ENCODE results near the gene ABCC3. TPM values are rescaled to one million over a fixed set of nuclear protein-coding genes. Genes with fewer than 3 reads are reported as not detected.

The ABCC3 gene
- total and polyA plus RNA-seq, 9 of the 15 experiments (the other 6 are each of a cell fraction or from before 2014, with no cell fraction given) = 0.03 to 1.6 (median 0.42) TPM; not detected in 5

- Histone ChIP-seq H3K9ac (ENCODE audit: insufficient read depth in 1 of 2, low read depth in 2 of 2, low read length in 2 of 2) (no peak overlapping the region), H3K4me1 (replicated peaks in 1 of 2; ENCODE audit: control insufficient read depth in 2 of 2, insufficient read depth in 2 of 2, low read length in 2 of 2) (peaks cover 4 to 22% of the 10 kb centered on the region in 2 experiments; a peak in 3 of 5 replicates), H4K20me1 (replicated peaks; ENCODE audit: control insufficient read depth, insufficient read depth, low read length) (no peaks in the 10 kb centered on the region), H3K9me1 (ENCODE audit: control insufficient read depth, insufficient read depth, low read length) (no peaks in the 10 kb centered on the region), H3K27ac (ENCODE audit: extremely low read depth, low read depth, low read length) (no peak overlapping the region), H3K79me2 (ENCODE audit: control insufficient read depth, insufficient read depth, low read length) (no peaks in the 10 kb centered on the region), H3K4me2 (ENCODE audit: insufficient read depth, low read length) (no peak overlapping the region), H3K27me3 (ENCODE audit: control insufficient read depth in 2 of 2, insufficient read depth in 2 of 2, low read length in 2 of 2) (no peaks in the 10 kb centered on the region), H2AFZ (ENCODE audit: low read depth, low read length) (0 out of 2 replicates have a peak overlapping the region, but pooled peaks have one; percentile 19), H3K36me3 (ENCODE audit: control insufficient read depth, insufficient read depth, low read length) (peaks cover 3% of the 10 kb centered on the region; the same call in 2 of the 3 replicates), H3K4me3 (no peak overlapping the region), H3K9me3 (replicated peaks; ENCODE audit: control insufficient read depth, insufficient read depth, low read depth, low read length) (no peaks in the 10 kb centered on the region)
- DNase-seq (ENCODE audit: extremely low read depth in 1 of 4, low spot score in 3 of 4) (no peak), FAIRE-seq (no peak), ATAC-seq (no peak)
- ChIA-PET POLR2A (no interaction called here), CTCF (ENCODE audit: low intra/inter-chr PET ratio) (interaction anchor here (0.7 kb wide), 1 partner anchor 203 kb away, joined by 3 read pairs; no protein-coding TSS in a partner anchor)
- TF ChIP-seq ZNF589 (CRISPR knock-in tag; IDR thresholded peaks at IDR 0.05; ENCODE audit: low read depth) = no peak
- no peak for TF ChIP-seq ZNF133 (CRISPR knock-in tag; IDR thresholded peaks at IDR 0.05)
- TF ChIP-seq, protein P1, sequence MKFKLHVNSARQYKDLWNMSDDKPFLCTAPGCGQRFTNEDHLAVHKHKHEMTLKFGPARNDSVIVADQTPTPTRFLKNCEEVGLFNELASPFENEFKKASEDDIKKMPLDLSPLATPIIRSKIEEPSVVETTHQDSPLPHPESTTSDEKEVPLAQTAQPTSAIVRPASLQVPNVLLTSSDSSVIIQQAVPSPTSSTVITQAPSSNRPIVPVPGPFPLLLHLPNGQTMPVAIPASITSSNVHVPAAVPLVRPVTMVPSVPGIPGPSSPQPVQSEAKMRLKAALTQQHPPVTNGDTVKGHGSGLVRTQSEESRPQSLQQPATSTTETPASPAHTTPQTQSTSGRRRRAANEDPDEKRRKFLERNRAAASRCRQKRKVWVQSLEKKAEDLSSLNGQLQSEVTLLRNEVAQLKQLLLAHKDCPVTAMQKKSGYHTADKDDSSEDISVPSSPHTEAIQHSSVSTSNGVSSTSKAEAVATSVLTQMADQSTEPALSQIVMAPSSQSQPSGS (CRISPR knock-in tag; IDR thresholded peaks at IDR 0.05) = no peak
- TF ChIP-seq NEUROD1 (IDR thresholded peaks at IDR 0.05; ENCODE audit: borderline replicate concordance, low read depth, low read length, partially characterized antibody) = no peak
- no peak for TF ChIP-seq PTTG1 (tag; IDR thresholded peaks at IDR 0.05; ENCODE audit: low read depth)
- no peak for TF ChIP-seq ELF4 (CRISPR knock-in tag; IDR thresholded peaks at IDR 0.05)
- no peak for TF ChIP-seq HDAC1 (IDR thresholded peaks at IDR 0.05)
- no peak for TF ChIP-seq GTF2B (IDR thresholded peaks at IDR 0.05; ENCODE audit: extremely low read depth, insufficient read length)
- TF ChIP-seq GATAD2A (IDR thresholded peaks at IDR 0.05) = no peak
- no peak for TF ChIP-seq SIN3A (IDR thresholded peaks at IDR 0.05; ENCODE audit: borderline replicate concordance in 2 of 2, control insufficient read depth in 1 of 2, low read depth in 2 of 2, low read length in 2 of 2)
- no peak for TF ChIP-seq CGGBP1 (CRISPR knock-in tag; IDR thresholded peaks at IDR 0.05)
- TF ChIP-seq RBM39 (optimal IDR thresholded peaks at IDR 0.05; ENCODE audit: low read depth, low read length) = no peak
- TF ChIP-seq ZNF212 (CRISPR knock-in tag; IDR thresholded peaks at IDR 0.05) = no peak
- no peak for TF ChIP-seq POLR2AphosphoS5 (IDR thresholded peaks at IDR 0.05; ENCODE audit: control insufficient read depth, insufficient read depth, low read depth, low read length)
- intact Hi-C loops (cut with micrococcal nuclease) = no loop called here
- in situ Hi-C loops (cut with MboI) = no loop called here
- WGBS (ENCODE audit: insufficient coverage, low coverage, missing lambda C conversion rate) = 57% methylated on average over 15 of the region's 16 CpGs
- BruUV-seq (replicated peaks) = no TSS peak
Measured at GRCh38 chr17:50687200-50688066, 52.8 kb downstream of the ABCC3 start.
